ENCODE results near the gene RENBP. TPM values are rescaled to one million over a fixed set of nuclear protein-coding genes. Genes with fewer than 3 reads are reported as not detected.
A peak's percentile ranks its signal among the peaks of the same experiment; 100 is the strongest.
"Not testable (repeated sequence)": the region's sequence is repeated elsewhere in the genome, so short reads cannot be mapped to it uniquely, and the experiment has no call there.

RENBP gene
- total RNA-seq, 2 donors from 2014 or later, result 0.66 to 6.0 TPM

DNA sequence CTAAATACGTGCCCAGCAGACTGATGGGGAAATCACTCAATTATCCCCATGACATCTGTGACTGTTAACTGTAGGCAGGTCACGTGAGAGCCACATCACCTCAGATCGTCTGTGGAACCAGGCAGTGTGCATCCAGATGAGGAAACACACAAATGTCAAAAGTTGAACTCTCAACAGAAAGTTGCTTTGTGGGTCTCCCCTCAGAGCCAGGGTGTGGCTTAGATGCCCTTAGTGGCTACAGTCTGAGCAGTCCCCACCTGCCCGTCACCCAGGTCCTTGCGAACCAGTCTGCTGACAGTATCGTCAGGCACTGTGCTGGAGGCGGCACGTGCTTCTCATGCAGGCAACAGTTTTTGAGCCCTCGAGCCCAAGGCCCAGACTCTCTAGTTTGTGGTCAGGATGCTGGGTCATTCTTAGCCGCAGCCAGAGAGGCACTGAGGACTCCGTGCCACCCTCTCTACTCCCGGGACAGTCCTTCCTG, 38.9 kb upstream of the RENBP start:
- ATAC-seq, result no peak
- no peaks in the 10 kb centered on the region for H3K36me3 ChIP-seq (replicated peaks in 1 of 2; ENCODE audit: insufficient read depth in 1 of 2, low read depth in 2 of 2)
- intact Hi-C loops (cut with DNase I), result no loop called here
- no peak overlapping the region for H3K4me3 ChIP-seq
- no peak for DNase-seq
- no peaks in the 10 kb centered on the region for H3K9me3 ChIP-seq
- H3K27me3 ChIP-seq, result no peaks in the 10 kb centered on the region
- 76% methylated on average over 8 of the region's 12 CpGs; no CpG with 5 or more reads in 1 of the 2 donors for WGBS, 2 donors
- TF ChIP-seq, protein P1, sequence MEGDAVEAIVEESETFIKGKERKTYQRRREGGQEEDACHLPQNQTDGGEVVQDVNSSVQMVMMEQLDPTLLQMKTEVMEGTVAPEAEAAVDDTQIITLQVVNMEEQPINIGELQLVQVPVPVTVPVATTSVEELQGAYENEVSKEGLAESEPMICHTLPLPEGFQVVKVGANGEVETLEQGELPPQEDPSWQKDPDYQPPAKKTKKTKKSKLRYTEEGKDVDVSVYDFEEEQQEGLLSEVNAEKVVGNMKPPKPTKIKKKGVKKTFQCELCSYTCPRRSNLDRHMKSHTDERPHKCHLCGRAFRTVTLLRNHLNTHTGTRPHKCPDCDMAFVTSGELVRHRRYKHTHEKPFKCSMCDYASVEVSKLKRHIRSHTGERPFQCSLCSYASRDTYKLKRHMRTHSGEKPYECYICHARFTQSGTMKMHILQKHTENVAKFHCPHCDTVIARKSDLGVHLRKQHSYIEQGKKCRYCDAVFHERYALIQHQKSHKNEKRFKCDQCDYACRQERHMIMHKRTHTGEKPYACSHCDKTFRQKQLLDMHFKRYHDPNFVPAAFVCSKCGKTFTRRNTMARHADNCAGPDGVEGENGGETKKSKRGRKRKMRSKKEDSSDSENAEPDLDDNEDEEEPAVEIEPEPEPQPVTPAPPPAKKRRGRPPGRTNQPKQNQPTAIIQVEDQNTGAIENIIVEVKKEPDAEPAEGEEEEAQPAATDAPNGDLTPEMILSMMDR (IDR thresholded peaks at IDR 0.05), result no peak
- no peak for TF ChIP-seq POLR2A (IDR thresholded peaks at IDR 0.05)
- H3K27ac ChIP-seq, result no peak overlapping the region
- peaks cover 35% of the 10 kb centered on the region for H3K4me1 ChIP-seq

DNA sequence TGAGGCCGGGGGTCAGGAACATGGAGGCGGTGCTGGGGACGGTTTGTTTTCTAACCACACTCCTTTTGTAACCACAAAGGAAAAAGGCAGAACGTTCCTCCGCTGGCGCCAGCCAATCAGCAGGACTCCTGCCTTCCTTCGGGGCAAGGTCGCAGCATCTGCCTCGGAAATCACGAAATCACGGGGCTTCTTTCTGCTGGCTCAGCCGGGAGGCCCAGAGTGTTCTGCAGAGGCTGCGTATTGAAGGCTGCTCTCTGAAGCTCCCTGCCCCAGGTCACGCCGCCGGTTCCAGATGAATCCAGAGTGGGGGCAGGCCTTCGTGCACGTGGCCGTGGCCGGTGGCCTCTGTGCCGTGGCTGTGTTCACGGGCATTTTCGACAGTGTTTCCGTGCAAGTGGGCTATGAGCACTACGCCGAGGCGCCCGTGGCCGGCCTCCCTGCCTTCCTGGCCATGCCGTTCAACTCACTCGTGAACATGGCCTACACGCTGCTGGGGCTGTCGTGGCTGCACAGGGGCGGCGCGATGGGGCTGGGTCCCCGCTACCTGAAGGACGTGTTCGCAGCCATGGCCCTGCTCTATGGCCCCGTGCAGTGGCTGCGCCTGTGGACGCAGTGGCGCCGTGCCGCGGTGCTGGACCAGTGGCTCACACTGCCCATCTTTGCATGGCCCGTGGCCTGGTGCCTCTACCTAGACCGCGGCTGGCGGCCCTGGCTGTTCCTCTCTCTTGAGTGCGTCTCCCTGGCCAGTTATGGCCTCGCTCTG, 37.5 kb upstream of the RENBP start:
- 54% methylated on average over 22 of the region's 52 CpGs; no CpG with 5 or more reads in 1 of the 2 donors for WGBS, 2 donors

DNA sequence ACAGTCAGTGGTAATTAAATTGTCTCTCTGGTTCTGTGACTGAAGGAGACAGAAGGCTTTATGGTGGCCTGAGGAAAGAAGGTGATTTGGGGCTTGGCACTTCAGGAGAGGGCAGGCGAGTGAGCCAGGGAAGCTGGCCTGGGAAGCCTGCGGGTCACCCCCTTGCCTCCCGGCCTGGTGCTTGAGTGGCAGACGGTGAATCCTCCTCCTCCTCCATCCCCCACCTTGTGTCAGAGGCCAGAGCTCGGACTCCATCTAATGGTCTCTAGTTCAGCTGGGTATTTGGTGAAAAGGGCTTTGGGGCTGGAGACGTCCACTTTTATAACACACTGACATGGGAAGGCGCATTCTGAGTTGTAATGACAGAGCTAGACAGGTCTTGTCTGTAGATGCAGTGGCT, 36.8 kb upstream of the RENBP start:
- Histone ChIP-seq H3K27ac (peak overlapping the region in 2 of 4 donors; percentile 36 to 66), H3K4me1 (peaks cover 30% of the 10 kb centered on the region), H3K27me3 (no peaks in the 10 kb centered on the region), H3K36me3 (replicated peaks in 1 of 2; ENCODE audit: insufficient read depth in 1 of 2, low read depth in 2 of 2) (no peaks in the 10 kb centered on the region), H3K9me3 (no peaks in the 10 kb centered on the region), H3K4me3 (no peak overlapping the region)
- no peak for ATAC-seq
- intact Hi-C loops (cut with DNase I), result no loop called here
- 72 to 100% methylated on average over 1 to 4 of the region's 7 CpGs for WGBS, 2 donors
- no peak for TF ChIP-seq POLR2A (IDR thresholded peaks at IDR 0.05)
- TF ChIP-seq, protein P1 (IDR thresholded peaks at IDR 0.05), result no peak
- no peak for DNase-seq

More for the DNA sequence above, 37.5 kb upstream of the RENBP start:
- Histone ChIP-seq H3K4me1 (peaks cover 35% of the 10 kb centered on the region), H3K4me3 (no peak overlapping the region), H3K9me3 (no peaks in the 10 kb centered on the region), H3K36me3 (replicated peaks in 1 of 2; ENCODE audit: insufficient read depth in 1 of 2, low read depth in 2 of 2) (no peaks in the 10 kb centered on the region), H3K27ac (peak overlapping the region in 2 of 4 donors; percentile 1 to 66), H3K27me3 (no peaks in the 10 kb centered on the region)
- TF ChIP-seq, protein P1 (IDR thresholded peaks at IDR 0.05), result no peak
- no peak for TF ChIP-seq POLR2A (IDR thresholded peaks at IDR 0.05)
- ATAC-seq (no peak), DNase-seq (peak in 2 of 4 donors; percentile 34 to 61)
- intact Hi-C loops (cut with DNase I), result no loop called here

DNA sequence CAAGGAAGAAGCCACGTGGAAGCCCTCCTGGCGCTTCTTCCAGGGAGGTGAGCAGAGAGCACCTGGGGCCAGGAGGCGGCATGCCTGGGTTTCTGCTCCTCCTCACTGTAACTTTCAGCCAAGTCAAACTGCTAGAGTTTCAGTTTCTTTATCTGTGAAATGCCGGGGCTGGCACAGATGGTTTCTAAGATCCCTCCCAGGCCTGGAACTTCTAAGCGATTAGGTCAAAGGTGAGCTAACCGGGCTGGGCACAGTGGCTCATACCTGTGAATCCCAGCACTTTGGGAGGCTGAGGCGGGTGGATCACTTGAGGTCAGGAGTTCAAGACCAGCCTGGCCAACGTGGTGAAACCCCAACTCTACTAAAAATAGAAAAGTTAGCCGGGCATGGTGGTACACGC, 36.0 kb upstream of the RENBP start:
- DNase-seq, result peak in 3 of 4 donors; percentile 43 to 59 (median 44)
- H3K27me3 ChIP-seq; H3K36me3 ChIP-seq (replicated peaks in 1 of 2; ENCODE audit: insufficient read depth in 1 of 2, low read depth in 2 of 2); H3K9me3 ChIP-seq; intact Hi-C loops (cut with DNase I); H3K4me3 ChIP-seq: not testable (repeated sequence)
- peaks cover 24% of the 10 kb centered on the region for H3K4me1 ChIP-seq
- peak; percentile 85 for ATAC-seq
- WGBS, 2 donors, result 24 to 30% methylated on average over 4 to 7 of the region's 10 CpGs
- H3K27ac ChIP-seq, result peak overlapping the region in 3 of 4 donors; percentile 54 to 68 (median 66)

DNA sequence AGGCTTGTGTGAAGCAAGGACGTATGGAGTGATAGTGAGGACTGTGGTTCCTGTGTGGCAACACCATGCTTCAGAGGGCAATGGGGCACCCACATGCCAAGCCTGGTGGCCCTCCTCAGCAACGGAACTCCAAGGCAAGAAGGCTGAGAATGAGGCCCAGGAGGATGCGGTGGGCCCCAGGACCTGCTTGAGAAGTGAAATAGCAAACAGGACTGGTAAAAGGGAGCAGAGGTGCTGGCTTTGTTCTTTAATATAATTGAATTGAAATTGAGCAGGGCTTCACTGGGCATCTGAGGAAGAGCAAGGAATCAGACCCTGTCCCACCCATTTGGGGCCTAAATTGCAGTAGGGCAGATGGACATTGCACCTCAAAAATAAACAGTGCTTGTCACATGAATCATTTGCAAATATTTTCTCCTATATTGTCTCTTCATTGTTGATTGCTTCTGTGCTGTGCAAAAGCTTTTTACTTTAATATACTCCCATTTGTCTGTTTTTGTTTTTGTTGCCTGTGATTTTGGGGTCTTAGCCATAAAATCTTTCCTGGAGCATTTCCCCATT, 30.4 kb upstream of the RENBP start:
- Histone ChIP-seq H3K36me3 (replicated peaks in 1 of 2; ENCODE audit: insufficient read depth in 1 of 2, low read depth in 2 of 2) (no peaks in the 10 kb centered on the region), H3K4me3 (no peak overlapping the region), H3K27ac (peak overlapping the region in 3 of 4 donors; percentile 94 to 98 (median 95)), H3K9me3 (no peaks in the 10 kb centered on the region), H3K4me1 (peaks cover 14% of the 10 kb centered on the region), H3K27me3 (no peaks in the 10 kb centered on the region)
- ATAC-seq (no peak), DNase-seq (peak in 1 of 4 donors; percentile 10)
- WGBS, 2 donors, result 55% methylated on average over 3 of the region's 3 CpGs; no CpG with 5 or more reads in 1 of the 2 donors
- TF ChIP-seq POLR2A (IDR thresholded peaks at IDR 0.05), result no peak
- TF ChIP-seq, protein P1 (IDR thresholded peaks at IDR 0.05), result no peak
- intact Hi-C loops (cut with DNase I), result no loop called here

All from body of pancreas (tissue), 4 donors.